Activated T-cell treated with anti-CD3 and anti-CD28 coated beads for 24 hours (primary cell): ENCODE results near the gene SCAMP5.

Experiments
- DNase-seq: peaks from one replicate; pipeline ENCODE4 v3.0.0-alpha.2; 2020; ENCODE audit warnings: low read depth

SCAMP5 gene

DNA sequence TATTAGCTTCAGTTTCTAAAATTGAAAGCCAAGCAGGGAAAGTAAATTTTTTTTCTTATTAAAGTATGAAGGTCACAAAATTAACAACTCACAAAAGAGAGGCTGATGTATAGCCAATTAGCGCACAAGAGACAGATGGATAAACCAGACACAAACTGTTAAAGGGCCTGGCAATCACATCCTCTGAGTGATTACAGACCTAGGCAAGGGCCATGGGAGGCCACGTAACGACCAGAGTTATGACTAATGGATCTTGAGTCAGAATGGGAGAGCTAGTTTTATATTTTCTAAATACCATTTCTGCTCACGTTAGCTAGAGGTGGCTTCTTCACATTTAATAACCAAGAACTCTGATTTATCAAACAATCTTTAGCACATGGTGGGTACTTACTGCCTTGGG is 17.8 kb upstream of the SCAMP5 start:
- no peak for DNase-seq

DNA sequence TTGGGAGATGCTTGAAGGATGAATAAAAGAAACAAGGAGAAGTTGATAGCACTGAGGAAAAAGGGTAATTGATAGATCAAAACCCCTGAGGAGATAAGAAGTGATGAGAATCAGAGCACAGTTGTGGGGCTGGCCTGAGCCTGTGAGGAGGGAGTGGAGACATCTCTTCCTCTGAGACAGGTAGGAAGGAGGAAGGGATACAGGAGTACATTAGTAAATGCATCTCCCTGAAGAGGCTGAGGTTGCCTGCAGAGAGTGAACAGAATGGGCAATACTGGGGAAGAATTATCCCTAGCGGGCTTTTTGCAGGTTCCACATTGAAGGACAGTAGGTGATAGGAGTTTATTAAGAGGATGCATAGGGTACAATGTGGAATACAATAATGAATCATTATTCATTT is 17.3 kb upstream of the SCAMP5 start:
- no peak for DNase-seq

GRCh38 chr15:74978503-74978902 is 16.9 kb upstream of the SCAMP5 start:
- DNase-seq = peak; percentile 28

- no peak for DNase-seq
Observed at GRCh38 chr15:74982183-74982582, 13.2 kb upstream of the SCAMP5 start.

GRCh38 chr15:74983725-74984231 is 11.6 kb upstream of the SCAMP5 start:
- peak; percentile 46 for DNase-seq

DNA sequence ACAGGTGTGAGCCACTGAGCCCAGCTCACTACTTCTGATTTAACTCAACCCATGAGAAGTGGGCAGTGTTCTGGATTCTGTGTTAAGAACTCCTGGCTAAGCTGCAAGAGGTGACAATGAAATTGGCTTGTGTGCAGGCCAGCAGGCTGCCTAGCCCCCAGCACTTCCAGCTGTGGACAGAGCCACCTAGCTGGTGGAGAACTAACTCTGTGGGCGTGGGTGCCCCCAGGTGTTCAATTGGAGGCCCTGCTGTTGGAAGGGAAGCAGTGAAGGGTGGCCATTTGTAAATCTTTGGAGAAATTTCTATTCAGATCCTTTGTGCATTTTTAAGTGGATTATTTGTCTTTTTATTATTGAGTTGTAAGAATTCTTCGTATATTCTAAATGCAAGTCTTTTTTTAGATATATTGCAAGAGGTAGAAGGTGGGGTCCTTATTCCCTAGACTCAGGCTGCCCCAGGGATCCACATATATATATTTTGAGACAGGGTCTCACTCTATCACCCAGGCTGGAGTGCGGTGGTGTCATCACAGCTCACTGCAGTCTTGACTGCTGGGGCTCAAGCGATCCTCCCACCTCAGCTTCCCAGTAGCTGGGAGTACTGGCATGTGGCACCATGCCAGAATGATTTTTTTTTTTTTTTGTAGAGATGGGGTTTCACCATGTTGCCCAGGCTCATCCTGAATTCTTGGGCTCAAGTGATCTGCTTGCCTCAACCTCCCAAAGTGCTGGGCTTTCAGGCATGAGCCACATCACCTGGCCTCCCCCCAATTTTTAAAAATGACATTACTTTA is 7.2 kb upstream of the SCAMP5 start:
- no peak for DNase-seq

- no peak for DNase-seq
Observed at GRCh38 chr15:74989527-74989926, 5.8 kb upstream of the SCAMP5 start.

- DNase-seq = no peak
Observed at GRCh38 chr15:74992619-74993018, 2.7 kb upstream of the SCAMP5 start.

DNA sequence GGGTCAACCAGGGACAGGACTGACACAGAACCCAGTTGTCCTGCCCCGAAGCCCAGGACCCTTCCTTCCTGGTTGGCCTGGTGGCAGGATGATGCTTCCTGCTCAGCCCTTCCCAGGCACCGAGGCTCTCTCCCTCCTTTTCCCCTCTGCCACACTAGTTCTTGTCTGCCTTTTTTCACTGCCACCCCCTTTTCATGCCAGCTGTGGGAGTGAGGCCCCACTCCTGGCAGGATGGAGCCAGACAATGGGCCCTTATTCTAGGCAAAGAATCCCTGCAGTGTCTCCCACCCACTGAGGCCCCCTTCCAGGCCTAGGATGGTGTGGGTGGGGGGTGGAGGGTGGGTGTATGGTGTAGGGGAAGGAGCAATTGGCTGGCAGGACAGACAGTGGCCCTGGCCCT is 1.1 kb upstream of the SCAMP5 start:
- no peak for DNase-seq

DNA sequence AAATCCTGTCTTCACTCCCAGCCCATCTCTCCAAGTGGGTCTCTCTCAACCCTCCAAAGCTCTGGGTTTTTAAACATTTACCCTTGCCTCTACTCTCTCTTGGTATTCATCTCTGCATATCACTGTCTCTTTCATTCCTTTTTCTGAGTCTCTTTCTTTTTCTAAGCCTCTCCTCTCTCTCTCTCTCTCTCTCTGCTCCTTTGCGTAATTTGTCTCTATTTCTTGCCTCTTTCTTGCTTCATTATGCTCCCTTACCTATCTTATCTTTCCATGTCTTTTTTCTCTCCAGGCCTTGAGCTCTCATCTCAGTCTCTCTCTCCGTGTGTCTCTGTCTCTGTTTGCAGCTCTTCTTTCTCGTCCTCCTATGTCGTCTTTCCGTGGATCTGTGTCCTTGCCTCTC is 678 bp upstream of the SCAMP5 start:
- DNase-seq = no peak

DNA sequence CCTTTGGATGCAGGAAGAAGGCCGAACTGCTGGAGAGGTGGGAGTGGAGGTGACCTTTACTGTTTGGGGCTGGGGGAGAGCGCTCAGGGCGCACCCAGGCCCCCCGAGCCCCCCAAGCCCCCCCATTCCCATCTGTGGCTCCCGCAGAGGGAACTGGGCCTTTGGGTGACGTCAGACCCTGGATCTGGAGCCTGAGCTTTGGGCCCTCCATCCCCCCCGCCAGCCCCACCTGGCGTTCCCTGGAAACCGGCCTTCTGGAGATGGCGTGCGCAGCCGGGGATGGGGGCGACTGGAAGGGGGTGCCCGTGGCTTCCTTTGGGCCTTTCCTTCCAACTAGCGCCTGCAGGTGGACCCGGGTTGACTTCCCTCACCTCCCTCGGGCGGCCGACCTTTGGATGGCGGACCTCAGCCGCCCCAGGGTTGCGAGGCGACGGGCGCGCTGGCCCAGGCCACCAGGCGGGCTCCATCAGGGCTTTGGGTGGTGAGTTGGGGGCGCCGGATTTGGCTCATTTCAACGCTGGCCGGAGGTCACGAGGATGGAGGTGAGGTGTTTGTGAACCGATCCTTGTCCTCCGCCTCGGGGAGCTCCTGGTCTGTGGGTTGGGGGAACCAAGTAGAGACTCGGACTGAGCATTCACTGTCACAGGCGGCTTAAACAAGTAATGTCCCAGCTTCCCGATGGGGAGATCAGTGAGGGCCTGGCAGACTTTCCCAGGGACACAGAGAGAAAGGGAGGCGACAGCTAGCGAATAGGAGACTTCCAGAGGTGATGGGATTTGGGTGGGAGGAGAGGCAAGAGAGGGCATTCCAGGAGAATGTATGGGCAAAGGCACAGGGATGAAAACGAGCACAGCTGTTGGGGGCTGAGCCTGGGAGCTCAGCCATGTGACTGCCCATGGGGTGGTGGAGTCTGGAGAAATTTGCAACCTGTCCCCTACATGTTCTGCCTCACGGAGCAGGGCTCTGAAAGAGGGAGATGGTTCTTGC is 709 bp downstream of the SCAMP5 start:
- DNase-seq = no peak

- DNase-seq = no peak
Observed at GRCh38 chr15:74997141-74997540, 1.8 kb downstream of the SCAMP5 start.

GRCh38 chr15:74997543-74997942 is 2.2 kb downstream of the SCAMP5 start:
- DNase-seq = no peak

- no peak for DNase-seq
Observed at GRCh38 chr15:75001310-75001709, 5.9 kb downstream of the SCAMP5 start.

- no peak for DNase-seq
Observed at GRCh38 chr15:75002398-75002797, 7.0 kb downstream of the SCAMP5 start.

GRCh38 chr15:75007216-75007615 is 11.9 kb downstream of the SCAMP5 start:
- DNase-seq = no peak

DNA sequence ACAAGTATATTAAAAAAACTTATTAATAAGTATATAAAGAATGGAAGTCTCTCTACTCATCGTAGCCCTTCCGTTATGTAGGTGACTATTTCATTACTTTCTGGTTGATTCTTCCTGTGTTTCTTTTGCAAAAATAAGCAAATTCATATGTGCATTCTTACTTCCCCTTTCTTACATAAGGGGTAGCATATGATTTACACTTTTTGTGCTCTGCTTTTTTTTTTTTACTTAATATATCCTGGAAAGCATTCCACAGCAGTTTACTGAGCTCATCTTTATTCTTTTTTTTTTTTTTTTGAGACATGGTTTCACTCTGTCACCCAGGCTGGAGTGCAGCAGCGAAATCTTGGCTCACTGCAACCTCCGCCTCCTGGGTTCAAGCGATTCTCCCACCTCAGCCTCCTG is 12.9 kb downstream of the SCAMP5 start:
- no peak for DNase-seq

GRCh38 chr15:75008629-75009326 is 13.4 kb downstream of the SCAMP5 start:
- no peak for DNase-seq

DNA sequence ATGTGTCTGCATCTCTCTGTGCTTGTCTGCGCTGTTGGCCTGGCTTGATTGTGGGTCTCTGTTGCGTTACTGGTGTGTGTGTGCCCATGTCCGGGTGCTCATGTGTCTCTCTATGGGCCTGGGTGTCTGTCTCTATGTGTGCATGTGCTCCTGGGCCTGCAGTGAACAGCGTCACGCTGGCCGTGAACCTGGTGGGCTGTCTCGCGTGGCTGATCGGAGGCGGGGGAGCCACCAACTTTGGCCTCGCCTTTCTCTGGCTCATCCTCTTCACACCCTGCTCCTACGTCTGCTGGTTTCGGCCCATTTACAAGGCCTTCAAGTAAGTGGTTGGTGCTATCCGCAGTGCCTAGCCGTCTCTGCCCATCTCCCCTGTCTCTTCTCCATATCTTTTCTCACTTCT is 21.1 kb downstream of the SCAMP5 start:
- no peak for DNase-seq

DNA sequence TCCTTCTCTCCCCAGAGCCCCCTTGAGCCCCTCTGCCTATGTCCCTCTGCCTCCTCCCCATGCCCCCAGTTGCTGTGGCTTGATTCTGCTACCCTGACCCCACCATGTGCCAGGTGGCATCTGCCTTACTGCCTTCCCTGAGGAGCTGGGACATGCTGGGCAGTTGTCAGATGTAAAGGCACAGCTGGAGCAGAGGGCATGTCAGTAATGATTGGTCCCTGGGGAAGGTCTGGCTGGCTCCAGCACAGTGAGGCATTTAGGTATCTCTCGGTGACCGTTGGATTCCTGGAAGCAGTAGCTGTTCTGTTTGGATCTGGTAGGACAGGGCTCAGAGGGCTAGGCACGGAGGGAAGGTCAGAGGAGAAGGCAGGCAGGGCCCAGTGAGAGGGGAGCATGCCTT is 24.6 kb downstream of the SCAMP5 start:
- DNase-seq = no peak

- DNase-seq = no peak
Observed at GRCh38 chr15:75021341-75021740, 26.0 kb downstream of the SCAMP5 start.

DNA sequence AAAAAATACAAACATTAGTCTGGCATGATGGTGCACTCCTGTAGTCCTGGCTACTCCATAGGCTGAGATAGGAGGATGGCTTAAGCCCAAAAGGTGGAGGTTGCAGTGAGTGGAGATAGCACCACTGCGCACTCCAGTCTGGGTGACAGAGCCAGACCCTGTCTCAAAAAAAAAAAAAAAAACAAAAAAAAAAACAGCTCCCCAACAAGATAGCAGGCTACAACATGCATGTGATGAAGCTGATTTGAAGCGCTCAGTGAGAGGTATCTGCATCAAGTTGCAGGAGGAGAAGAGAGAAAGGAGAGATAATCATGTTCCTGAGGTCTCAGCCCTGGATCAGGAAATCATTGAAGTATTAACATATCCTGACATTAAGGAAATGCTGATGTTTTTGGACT is 27.4 kb downstream of the SCAMP5 start:
- DNase-seq = no peak
